Measurements from ENCODE around the gene E2F8. TPM values are rescaled to one million over a fixed set of nuclear protein-coding genes. Genes with fewer than 3 reads are reported as not detected.

E2F8 gene
- total RNA-seq, 1 donor from 2014 or later = 3.6 TPM

DNA sequence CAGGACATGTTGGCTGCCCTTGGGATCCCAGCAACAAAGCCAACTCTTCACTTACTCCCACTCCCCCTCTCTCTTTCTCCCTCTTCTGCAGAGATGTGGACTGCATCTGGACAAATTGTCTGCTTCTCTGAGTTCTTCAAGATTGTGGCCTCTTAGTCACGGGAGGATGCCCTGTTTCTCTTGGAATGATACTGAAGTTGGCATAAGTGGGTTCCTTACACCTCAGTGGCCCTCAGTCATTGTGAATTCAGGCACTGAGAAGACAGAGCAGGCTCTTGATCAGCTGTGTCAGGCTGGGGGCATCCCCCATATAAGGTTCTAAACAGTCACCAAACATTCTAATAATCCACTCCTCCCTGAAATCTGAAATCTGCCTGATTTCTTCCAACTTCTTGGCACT is 6.1 kb upstream of the E2F8 start:
- intact Hi-C loops (cut with micrococcal nuclease) = no loop called here
- Histone ChIP-seq H3K9me3 (replicated peaks) (no peaks in the 10 kb centered on the region), H3K27me3 (ENCODE audit: low read depth) (peaks cover 51% of the 10 kb centered on the region)

DNA sequence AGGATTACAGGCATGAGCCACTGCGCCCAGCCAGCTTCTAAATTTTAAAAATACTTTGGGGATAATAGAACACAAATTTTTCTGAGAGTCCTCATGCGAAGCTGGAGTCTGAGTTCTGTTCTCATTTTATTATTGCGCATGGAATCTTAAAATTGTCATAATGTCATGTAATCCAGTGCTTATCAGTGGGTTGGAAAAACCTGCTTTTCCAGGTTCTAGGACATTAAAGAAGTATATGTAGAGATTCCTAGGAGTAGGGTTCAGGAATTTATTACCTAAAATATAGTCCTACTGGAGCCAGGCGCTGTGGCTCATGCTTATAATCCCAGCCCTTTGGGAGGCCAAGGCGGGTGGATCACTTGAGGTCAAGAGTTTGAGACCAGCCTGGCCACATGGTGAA is 4.6 kb upstream of the E2F8 start:
- Histone ChIP-seq H3K27me3 (ENCODE audit: low read depth) (peaks cover 59% of the 10 kb centered on the region), H3K4me3 (no peak overlapping the region), H3K9me3 (replicated peaks) (no peaks in the 10 kb centered on the region), H3K36me3 (no peaks in the 10 kb centered on the region), H3K4me1 (peaks cover 22% of the 10 kb centered on the region), H3K27ac (replicated peaks) (no peak overlapping the region)
- no peak for DNase-seq
- intact Hi-C loops (cut with micrococcal nuclease) = no loop called here
- TF ChIP-seq, protein P1, sequence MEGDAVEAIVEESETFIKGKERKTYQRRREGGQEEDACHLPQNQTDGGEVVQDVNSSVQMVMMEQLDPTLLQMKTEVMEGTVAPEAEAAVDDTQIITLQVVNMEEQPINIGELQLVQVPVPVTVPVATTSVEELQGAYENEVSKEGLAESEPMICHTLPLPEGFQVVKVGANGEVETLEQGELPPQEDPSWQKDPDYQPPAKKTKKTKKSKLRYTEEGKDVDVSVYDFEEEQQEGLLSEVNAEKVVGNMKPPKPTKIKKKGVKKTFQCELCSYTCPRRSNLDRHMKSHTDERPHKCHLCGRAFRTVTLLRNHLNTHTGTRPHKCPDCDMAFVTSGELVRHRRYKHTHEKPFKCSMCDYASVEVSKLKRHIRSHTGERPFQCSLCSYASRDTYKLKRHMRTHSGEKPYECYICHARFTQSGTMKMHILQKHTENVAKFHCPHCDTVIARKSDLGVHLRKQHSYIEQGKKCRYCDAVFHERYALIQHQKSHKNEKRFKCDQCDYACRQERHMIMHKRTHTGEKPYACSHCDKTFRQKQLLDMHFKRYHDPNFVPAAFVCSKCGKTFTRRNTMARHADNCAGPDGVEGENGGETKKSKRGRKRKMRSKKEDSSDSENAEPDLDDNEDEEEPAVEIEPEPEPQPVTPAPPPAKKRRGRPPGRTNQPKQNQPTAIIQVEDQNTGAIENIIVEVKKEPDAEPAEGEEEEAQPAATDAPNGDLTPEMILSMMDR (IDR thresholded peaks at IDR 0.05; ENCODE audit: borderline replicate concordance) = no peak

More for the DNA sequence above, 6.1 kb upstream of the E2F8 start:
- Histone ChIP-seq H3K4me3 (no peak overlapping the region), H3K27ac (replicated peaks) (no peak overlapping the region), H3K4me1 (peaks cover 9% of the 10 kb centered on the region), H3K36me3 (no peaks in the 10 kb centered on the region)
- TF ChIP-seq, protein P1 (IDR thresholded peaks at IDR 0.05; ENCODE audit: borderline replicate concordance) = no peak
- no peak for DNase-seq

DNA sequence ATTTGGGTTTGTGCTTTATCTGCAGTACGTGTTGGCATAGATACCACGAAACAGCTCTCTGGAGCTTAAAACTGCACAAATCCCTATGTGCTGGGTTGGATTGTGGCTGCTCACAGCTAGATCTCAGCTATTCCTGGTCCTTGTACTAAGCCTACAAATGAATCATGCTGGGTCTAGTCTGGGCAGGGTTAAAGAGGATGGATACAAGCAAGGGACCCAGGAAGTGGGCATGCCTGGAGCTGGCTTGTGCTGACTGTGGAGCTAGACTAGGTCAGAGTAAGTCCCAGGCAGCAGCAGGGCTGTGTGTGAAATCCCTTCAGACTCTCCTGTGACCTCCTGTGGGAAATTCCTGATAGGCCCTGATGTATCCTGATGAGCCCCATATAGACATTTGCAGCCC is 3.9 kb upstream of the E2F8 start:
- intact Hi-C loops (cut with micrococcal nuclease) = no loop called here
- Histone ChIP-seq H3K4me3 (no peak overlapping the region), H3K27ac (replicated peaks) (no peak overlapping the region), H3K27me3 (ENCODE audit: low read depth) (peaks cover 59% of the 10 kb centered on the region), H3K4me1 (peaks cover 27% of the 10 kb centered on the region), H3K36me3 (no peaks in the 10 kb centered on the region), H3K9me3 (replicated peaks) (no peaks in the 10 kb centered on the region)
- DNase-seq = no peak
- TF ChIP-seq, protein P1 (IDR thresholded peaks at IDR 0.05; ENCODE audit: borderline replicate concordance) = no peak

DNA sequence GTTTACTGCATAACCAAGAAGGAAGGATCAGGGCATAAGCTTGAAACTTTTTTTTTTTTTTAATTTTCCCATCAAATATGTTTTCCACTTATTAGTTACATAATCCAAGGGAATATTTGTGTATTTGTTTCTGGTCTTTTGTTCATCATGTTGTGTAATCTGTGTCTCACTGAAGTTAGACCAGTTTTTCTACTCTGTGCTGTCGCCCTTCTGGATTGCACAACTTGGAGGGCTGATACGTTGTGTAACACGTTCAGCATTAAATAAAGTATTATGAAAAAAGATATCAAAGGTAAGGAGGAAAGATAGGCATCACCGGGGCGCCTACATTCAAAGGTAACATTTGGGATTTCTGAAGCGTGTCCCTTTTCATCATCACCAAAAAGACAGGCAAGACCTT is 3.3 kb upstream of the E2F8 start:
- intact Hi-C loops (cut with micrococcal nuclease) = no loop called here
- H3K4me1 ChIP-seq = peaks cover 27% of the 10 kb centered on the region
- TF ChIP-seq, protein P1 (IDR thresholded peaks at IDR 0.05; ENCODE audit: borderline replicate concordance) = no peak
- no peak for DNase-seq
- no peaks in the 10 kb centered on the region for H3K36me3 ChIP-seq
- H3K27ac ChIP-seq (replicated peaks) = no peak overlapping the region
- no peak overlapping the region for H3K4me3 ChIP-seq
- no peaks in the 10 kb centered on the region for H3K9me3 ChIP-seq (replicated peaks)
- peaks cover 59% of the 10 kb centered on the region for H3K27me3 ChIP-seq (ENCODE audit: low read depth)

DNA sequence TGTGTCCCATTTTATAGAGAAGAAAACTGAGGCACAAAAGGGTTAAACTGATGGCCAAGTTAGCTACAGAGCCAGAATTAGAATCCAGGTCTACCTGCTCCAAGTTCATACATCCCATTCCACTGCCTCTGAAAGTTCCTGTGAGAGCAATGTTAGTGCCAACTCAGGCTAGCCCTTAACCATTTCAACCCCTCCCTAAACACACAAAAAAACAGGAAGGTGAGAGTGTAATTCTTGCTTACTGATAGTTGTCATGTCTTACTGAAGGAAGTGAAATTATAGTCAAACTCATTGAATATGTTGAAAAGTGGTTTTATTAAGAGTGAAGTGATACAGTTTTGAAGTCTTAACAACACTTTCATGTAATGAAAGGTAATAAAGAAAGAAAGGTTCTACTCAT is 2.9 kb upstream of the E2F8 start:
- Histone ChIP-seq H3K4me3 (no peak overlapping the region), H3K4me1 (peaks cover 32% of the 10 kb centered on the region), H3K27ac (replicated peaks) (no peak overlapping the region), H3K36me3 (no peaks in the 10 kb centered on the region), H3K9me3 (replicated peaks) (no peaks in the 10 kb centered on the region), H3K27me3 (ENCODE audit: low read depth) (peaks cover 59% of the 10 kb centered on the region)
- no peak for DNase-seq
- intact Hi-C loops (cut with micrococcal nuclease) = no loop called here
- TF ChIP-seq, protein P1 (IDR thresholded peaks at IDR 0.05; ENCODE audit: borderline replicate concordance) = no peak

DNA sequence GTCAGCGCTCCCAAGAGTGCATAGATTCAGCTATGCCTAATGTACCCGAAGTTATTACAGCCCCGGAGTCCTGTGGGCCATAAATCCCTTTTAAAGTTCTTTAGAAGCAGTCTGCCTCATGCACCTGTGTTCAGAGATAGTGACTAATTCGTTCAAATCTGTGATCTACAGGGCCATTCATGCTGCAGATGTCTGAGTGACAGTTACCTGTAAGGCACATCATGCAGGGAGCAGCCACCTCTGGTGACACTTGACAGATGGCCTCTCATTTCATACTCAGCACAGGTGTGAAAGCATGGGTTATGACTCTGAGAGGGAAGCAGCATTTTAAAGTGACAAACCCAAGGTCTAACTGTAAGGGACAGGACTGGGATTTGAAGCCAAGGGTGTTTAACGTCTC is 2.4 kb upstream of the E2F8 start:
- no peaks in the 10 kb centered on the region for H3K9me3 ChIP-seq (replicated peaks)
- TF ChIP-seq, protein P1 (IDR thresholded peaks at IDR 0.05; ENCODE audit: borderline replicate concordance) = no peak
- H3K36me3 ChIP-seq = no peaks in the 10 kb centered on the region
- H3K4me1 ChIP-seq = peaks cover 36% of the 10 kb centered on the region
- no peak for DNase-seq
- H3K27me3 ChIP-seq (ENCODE audit: low read depth) = peaks cover 59% of the 10 kb centered on the region
- intact Hi-C loops (cut with micrococcal nuclease) = no loop called here
- H3K4me3 ChIP-seq = no peak overlapping the region
- H3K27ac ChIP-seq (replicated peaks) = no peak overlapping the region
